HG02973 (cell line): Measurements from ENCODE around the gene ASB4.
"Not testable (repeated sequence)": the region's sequence is repeated elsewhere in the genome, so short reads cannot be mapped to it uniquely, and the experiment has no call there.

Source experiments
- ATAC-seq: cut with Tn5 transposase; IDR thresholded peaks from one replicate; pipeline ENCODE4 v1.9.1; 2021; ENCODE audit warnings: moderate library complexity; ENCODE audit not compliant: unreplicated experiment

Gene ASB4

GRCh38 chr7:95549818-95550529 lies 64.2 kb downstream of the ASB4 start:
- ATAC-seq: no peak

- no peak for ATAC-seq
These were observed 64.8 kb downstream of the ASB4 start for GRCh38 chr7:95550546-95550945.

- ATAC-seq: not testable (repeated sequence)
These were observed 66.5 kb downstream of the ASB4 start for GRCh38 chr7:95552010-95552926.

GRCh38 chr7:95553939-95554338 lies 68.2 kb downstream of the ASB4 start:
- no peak for ATAC-seq

- ATAC-seq: no peak
These were observed 71.0 kb downstream of the ASB4 start for GRCh38 chr7:95556777-95557176.

- ATAC-seq: no peak
These were observed 73.1 kb downstream of the ASB4 start for GRCh38 chr7:95558864-95559263.

- ATAC-seq: no peak
These were observed 74.9 kb downstream of the ASB4 start for GRCh38 chr7:95560674-95561073.

GRCh38 chr7:95569720-95570119 lies 84.0 kb downstream of the ASB4 start:
- no peak for ATAC-seq

GRCh38 chr7:95577137-95577536 lies 91.4 kb downstream of the ASB4 start:
- ATAC-seq: no peak

GRCh38 chr7:95578299-95578855 lies 92.6 kb downstream of the ASB4 start:
- ATAC-seq: no peak

GRCh38 chr7:95579318-95579717 lies 93.6 kb downstream of the ASB4 start:
- no peak for ATAC-seq

- no peak for ATAC-seq
These were observed 95.7 kb downstream of the ASB4 start for GRCh38 chr7:95581467-95581866.

- ATAC-seq: no peak
These were observed 97.0 kb downstream of the ASB4 start for GRCh38 chr7:95582578-95583293.

- no peak for ATAC-seq
These were observed 98.3 kb downstream of the ASB4 start for GRCh38 chr7:95583834-95584621.

GRCh38 chr7:95584769-95585425 lies 99.2 kb downstream of the ASB4 start:
- ATAC-seq: no peak

GRCh38 chr7:95585426-95585789 lies 99.7 kb downstream of the ASB4 start:
- no peak for ATAC-seq

GRCh38 chr7:95586951-95587301 lies 101.2 kb downstream of the ASB4 start:
- ATAC-seq: no peak

- no peak for ATAC-seq
These were observed 103.3 kb downstream of the ASB4 start for GRCh38 chr7:95589031-95589430.

GRCh38 chr7:95589766-95590165 lies 104.0 kb downstream of the ASB4 start:
- ATAC-seq: no peak
